Left ventricle myocardium superior (tissue), 1 donor: ENCODE data around the gene CCDC60. TPM values are rescaled to one million over a fixed set of nuclear protein-coding genes. Genes with fewer than 3 reads are reported as not detected.

Experiments used
- ATAC-seq: fragments of 200-7000 bp; cut with Tn5 transposase; one replicate; pipeline ENCODE4 v1.9.1; 2020; ENCODE audit warnings: mild to moderate bottlenecking, moderate library complexity
- DNase-seq: peaks from one replicate; pipeline ENCODE4 v3.0.0-alpha.2; 2020
- intact Hi-C: fragments of 100-400 bp; cut with micrococcal nuclease; formaldehyde crosslinking; loops from one replicate; pipeline ENCODE4 v1.11.0; 2022
- total RNA-seq: library from RNA; stranded (reverse); fragmentation: NEBNext Ultra II Directional; extraction: Animal tissue kit (Norgen Biotek cat#: 25700); gene quantifications from one replicate; pipeline ENCODE4 v1.2.1, GENCODE V29; 2021
- donor health status: DM: no; HTN: yes; CAD: no; lungs with severe emphysema.

CCDC60 gene
- total RNA-seq, 1 donor from 2014 or later: not detected

GRCh38 chr12:119419381-119419780 is 84.9 kb downstream of the CCDC60 start:
- intact Hi-C loops: no loop called here
- ATAC-seq (no peak), DNase-seq (no peak)

- DNase-seq (no peak), ATAC-seq (no peak)
- intact Hi-C loops: no loop called here
Measured at GRCh38 chr12:119423285-119423684, 88.8 kb downstream of the CCDC60 start.

DNA sequence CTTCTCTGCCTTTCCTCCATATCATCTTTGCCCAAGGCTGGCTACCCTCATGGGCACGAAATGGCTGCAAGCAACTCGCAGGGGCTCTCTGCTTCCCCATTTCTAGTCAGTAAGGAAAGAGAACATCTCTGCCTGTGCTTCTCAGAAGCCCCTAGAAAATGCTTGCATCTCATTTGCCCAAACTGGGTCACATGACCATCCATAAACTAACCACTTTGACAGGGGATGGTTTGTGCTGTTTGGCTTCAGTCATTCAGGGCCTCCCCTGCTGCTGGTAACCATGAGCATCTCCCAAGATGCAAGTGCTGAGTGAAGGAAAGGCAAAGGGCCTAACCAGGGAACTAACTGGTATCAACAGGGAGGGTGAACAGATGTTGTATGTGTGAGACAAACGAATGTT is 91.1 kb downstream of the CCDC60 start:
- intact Hi-C loops: no loop called here
- DNase-seq (no peak), ATAC-seq (no peak)

DNA sequence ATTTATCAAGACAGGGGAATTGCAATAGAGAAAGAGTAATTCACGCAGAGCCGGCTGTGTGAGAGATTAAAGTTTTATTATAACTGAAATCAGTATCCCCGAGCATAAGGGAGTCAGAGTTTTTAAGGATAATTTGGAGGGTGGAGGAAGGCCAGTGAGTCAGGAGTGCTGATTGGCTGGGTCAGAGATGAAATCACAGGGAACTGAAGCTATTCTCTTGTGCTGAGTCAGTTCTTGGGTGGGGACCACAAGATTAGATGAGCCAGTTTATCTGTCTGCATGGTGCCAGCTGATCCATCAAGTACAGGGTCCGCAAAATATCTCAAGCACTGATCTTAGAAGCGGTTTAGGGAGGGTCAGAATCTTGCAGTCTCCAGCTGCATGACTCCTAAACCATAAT is 96.6 kb downstream of the CCDC60 start:
- ATAC-seq (no peak), DNase-seq (no peak)
- intact Hi-C loops: no loop called here

- no peak for ATAC-seq
- no peak for DNase-seq
- intact Hi-C loops: no loop called here
Measured at GRCh38 chr12:119432949-119433348, 98.4 kb downstream of the CCDC60 start.

- ATAC-seq (no peak), DNase-seq (no peak)
- intact Hi-C loops: no loop called here
Measured at GRCh38 chr12:119440803-119441360, 106.4 kb downstream of the CCDC60 start.

- ATAC-seq (no peak), DNase-seq (peak; percentile 37)
- intact Hi-C loops: loop anchor here (2.0 kb wide), 1 partner anchor 100 kb away; no protein-coding TSS in a partner anchor
Measured at GRCh38 chr12:119444462-119445044, 110.0 kb downstream of the CCDC60 start.

DNA sequence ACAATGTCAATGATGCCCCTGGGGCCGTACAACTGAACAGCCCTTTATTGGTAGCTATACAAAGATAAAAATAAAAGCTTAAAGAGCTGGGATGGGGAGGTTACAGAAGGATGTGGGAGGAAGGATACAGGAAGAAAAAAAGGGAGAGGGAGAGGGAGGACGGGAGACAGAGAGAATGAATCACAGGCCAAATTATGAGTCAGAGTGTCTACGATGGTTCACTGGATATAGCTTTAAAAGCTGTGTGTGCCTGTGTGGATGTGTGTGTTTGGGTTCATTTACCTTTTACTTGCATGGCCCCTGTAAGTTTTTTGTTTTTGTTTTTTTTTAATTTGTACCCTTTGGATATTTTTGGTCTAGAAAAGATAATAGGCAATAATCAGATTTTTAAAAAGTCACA is 111.9 kb downstream of the CCDC60 start:
- intact Hi-C loops: no loop called here
- no peak for ATAC-seq
- no peak for DNase-seq

GRCh38 chr12:119447126-119447525 is 112.6 kb downstream of the CCDC60 start:
- ATAC-seq (no peak), DNase-seq (no peak)
- intact Hi-C loops: no loop called here

DNA sequence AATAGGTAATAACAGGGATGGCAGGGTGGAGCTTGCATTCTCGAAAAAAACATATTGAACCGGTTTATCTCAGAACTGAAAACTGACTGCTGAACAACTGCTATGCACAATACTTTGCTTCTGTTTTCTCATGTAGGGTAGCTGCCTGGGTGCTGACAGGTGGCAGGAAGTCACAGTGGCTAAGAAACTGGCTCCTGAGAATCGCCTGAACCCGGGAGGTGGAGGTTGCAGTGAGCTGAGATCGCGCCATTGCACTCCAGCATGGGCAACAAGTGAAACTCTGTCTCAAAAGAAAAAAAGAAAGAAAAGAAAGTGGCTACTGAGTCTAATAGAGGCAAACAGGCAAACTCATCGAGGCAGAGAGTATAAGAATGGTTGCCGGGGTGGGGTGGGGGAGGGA is 113.1 kb downstream of the CCDC60 start:
- intact Hi-C loops: no loop called here
- DNase-seq: no peak
- ATAC-seq: no peak

- intact Hi-C loops: no loop called here
- DNase-seq (no peak), ATAC-seq (no peak)
Measured at GRCh38 chr12:119448611-119449131, 114.1 kb downstream of the CCDC60 start.

DNA sequence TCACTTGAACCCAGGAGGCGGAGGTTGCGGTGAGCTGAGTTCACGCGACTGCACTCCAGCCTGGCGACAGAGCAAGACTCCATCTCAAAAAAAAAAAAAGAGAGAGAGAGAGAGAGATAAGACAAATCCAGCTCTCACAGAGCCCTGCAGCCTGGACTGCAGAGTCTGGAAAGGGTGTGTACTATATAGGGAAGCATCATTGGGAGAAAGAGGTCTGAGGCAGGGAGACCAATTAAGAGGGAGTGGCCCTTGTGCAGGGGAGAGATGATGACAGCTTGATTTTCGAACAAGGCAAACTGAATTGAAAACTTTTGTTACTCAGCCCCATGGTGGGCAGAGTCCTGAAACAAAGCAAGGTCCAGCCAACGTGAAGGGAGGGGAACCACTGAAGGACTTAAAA is 116.2 kb downstream of the CCDC60 start:
- DNase-seq: no peak
- ATAC-seq: no peak
- intact Hi-C loops: no loop called here

DNA sequence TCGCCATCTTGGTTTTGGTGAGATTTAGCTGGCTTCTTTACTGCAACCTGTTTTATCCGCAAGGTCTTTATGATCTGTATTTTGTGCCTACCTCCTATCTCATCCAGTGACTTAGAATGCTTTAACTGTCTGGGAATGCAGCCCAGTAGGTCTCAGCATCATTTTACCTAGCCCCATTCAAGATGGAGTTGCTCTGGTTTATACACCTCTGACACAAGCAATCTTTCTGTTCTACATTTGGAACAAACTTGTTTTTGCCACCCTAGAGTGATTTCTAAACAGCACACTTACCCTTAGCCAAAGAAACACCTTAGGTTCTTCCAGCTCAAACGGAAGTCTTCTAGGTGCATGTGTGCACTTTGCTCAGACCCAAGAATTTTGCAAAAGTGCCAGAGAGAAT is 122.3 kb downstream of the CCDC60 start:
- intact Hi-C loops: no loop called here
- DNase-seq: no peak
- no peak for ATAC-seq

- ATAC-seq (no peak), DNase-seq (no peak)
- intact Hi-C loops: no loop called here
Measured at GRCh38 chr12:119457271-119457670, 122.7 kb downstream of the CCDC60 start.

GRCh38 chr12:119459481-119459880 is 125.0 kb downstream of the CCDC60 start:
- intact Hi-C loops: no loop called here
- ATAC-seq: no peak

GRCh38 chr12:119460876-119461275 is 126.3 kb downstream of the CCDC60 start:
- ATAC-seq (no peak), DNase-seq (no peak)
- intact Hi-C loops: no loop called here

More at GRCh38 chr12:119459481-119459880, 125.0 kb downstream of the CCDC60 start:
- no peak for DNase-seq

- ATAC-seq: peak; percentile 78
- intact Hi-C loops: no loop called here
- no peak for DNase-seq
Measured at GRCh38 chr12:119461636-119462214, 127.2 kb downstream of the CCDC60 start.

DNA sequence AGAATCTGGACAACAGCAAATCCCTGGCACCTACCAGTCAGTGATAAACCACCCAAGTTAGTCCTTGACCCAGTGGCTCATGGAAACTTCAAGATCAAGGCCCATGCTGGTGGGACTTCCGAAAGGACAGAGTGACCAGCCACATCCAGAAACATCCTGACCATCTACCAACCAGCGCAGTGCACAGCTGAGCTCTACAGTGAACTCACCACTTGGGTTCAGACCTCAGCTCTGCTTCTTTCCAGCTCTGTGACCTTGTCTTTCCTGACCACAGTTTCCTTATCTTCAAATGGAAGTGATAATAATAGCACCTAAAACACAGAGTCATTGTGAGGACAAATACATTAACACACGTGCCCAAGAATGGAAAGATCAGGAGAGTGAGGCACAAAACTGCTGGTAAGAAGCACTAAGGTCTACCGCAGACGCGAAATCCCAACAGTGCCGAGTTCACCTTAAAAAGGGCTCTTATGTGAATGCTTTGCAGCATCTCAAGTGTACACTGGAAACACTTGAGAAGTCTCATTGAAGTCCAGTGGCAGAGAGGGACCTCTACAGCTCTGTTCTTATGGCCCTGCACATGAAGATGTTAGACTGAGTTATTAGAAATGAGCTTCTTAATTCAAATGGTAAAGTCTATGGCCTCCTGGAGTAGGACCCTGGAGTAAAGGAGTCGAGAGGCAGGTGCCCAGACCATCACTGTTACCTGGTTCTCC is 128.8 kb downstream of the CCDC60 start:
- intact Hi-C loops: no loop called here
- DNase-seq (no peak), ATAC-seq (peak; percentile 26)

GRCh38 chr12:119468296-119468695 is 133.8 kb downstream of the CCDC60 start:
- no peak for DNase-seq
- intact Hi-C loops: no loop called here
- ATAC-seq: no peak

GRCh38 chr12:119475650-119476049 is 141.1 kb downstream of the CCDC60 start:
- intact Hi-C loops: no loop called here
- DNase-seq (no peak), ATAC-seq (no peak)
